Mucosa of descending colon (tissue), 3 donors: Measurements from ENCODE around the gene ZSCAN20. TPM values are rescaled to one million over a fixed set of nuclear protein-coding genes. Genes with fewer than 3 reads are reported as not detected.

Experiments
- ATAC-seq: fragments of 200-7000 bp; cut with Tn5 transposase; one replicate; pipeline ENCODE4 v1.9.1; 2020; ENCODE audit warnings: mild to moderate bottlenecking, moderate library complexity
- DNase-seq, 3 donors: peaks; one replicate each; pipeline ENCODE4 v3.0.0-alpha.2; 2020
- H3K36me3 ChIP-seq: fragments of 200-600 bp; one replicate; pipeline ENCODE4 v1.8.0; 2021; ENCODE audit warnings: low read depth, mild to moderate bottlenecking
- H3K4me1 ChIP-seq: fragments of 200-600 bp; one replicate; pipeline ENCODE4 v1.8.0; 2021; ENCODE audit warnings: low read depth, mild to moderate bottlenecking
- H3K4me3 ChIP-seq: fragments of 200-600 bp; one replicate; pipeline ENCODE4 v1.8.0; 2021; ENCODE audit warnings: mild to moderate bottlenecking
- H3K9me3 ChIP-seq: fragments of 200-600 bp; one replicate; pipeline ENCODE4 v1.8.0; 2021; ENCODE audit warnings: mild to moderate bottlenecking
- intact Hi-C, 2 donors: fragments of 100-400 bp; cut with DNase I in 1 of 2; cut with micrococcal nuclease in 1 of 2; formaldehyde crosslinking; loops; one replicate each; pipeline versions ENCODE4 v1.11.0 to v1.11.1; 2022; cut with DNase I, micrococcal nuclease
- total RNA-seq, 3 donors: library from RNA; stranded (reverse); fragmentation: NEBNext Ultra II Directional in 2 of 3; extraction: Animal tissue kit (Norgen Biotek cat#: 25700) in 2 of 3; gene quantifications; one replicate each; pipeline versions ENCODE4 v1.2.1 to v1.2.4, GENCODE V29; 2021 to 2023
- TF ChIP-seq, protein P1 (sequence below): fragments of 200-600 bp; IDR thresholded peaks from one replicate; pipeline ENCODE4 v1.8.0; 2022; ENCODE audit warnings: antibody characterized with exemption, mild to moderate bottlenecking
- donor health status: DM: no; HTN: no; CAD: no; lungs with moderate emphysema.
- donor health status: DM: no; HTN: no; CAD: no.
- donor health status: DM: no; HTN: yes; CAD: no.

ZSCAN20 gene
- total RNA-seq, 3 donors from 2014 or later: 4.3 to 8.8 (median 5.7) TPM

- no peak overlapping the region for H3K4me3 ChIP-seq
- H3K4me1 ChIP-seq: no peaks in the 10 kb centered on the region
- intact Hi-C loops: loop anchor here in 1 of 2 donors (10.0 kb wide), 1 partner anchor 91 kb away; no protein-coding TSS in a partner anchor
- no peaks in the 10 kb centered on the region for H3K36me3 ChIP-seq
- ATAC-seq (no peak), DNase-seq (peak in 1 of 3 donors; percentile 46)
- H3K9me3 ChIP-seq: no peaks in the 10 kb centered on the region
- TF ChIP-seq, protein P1, sequence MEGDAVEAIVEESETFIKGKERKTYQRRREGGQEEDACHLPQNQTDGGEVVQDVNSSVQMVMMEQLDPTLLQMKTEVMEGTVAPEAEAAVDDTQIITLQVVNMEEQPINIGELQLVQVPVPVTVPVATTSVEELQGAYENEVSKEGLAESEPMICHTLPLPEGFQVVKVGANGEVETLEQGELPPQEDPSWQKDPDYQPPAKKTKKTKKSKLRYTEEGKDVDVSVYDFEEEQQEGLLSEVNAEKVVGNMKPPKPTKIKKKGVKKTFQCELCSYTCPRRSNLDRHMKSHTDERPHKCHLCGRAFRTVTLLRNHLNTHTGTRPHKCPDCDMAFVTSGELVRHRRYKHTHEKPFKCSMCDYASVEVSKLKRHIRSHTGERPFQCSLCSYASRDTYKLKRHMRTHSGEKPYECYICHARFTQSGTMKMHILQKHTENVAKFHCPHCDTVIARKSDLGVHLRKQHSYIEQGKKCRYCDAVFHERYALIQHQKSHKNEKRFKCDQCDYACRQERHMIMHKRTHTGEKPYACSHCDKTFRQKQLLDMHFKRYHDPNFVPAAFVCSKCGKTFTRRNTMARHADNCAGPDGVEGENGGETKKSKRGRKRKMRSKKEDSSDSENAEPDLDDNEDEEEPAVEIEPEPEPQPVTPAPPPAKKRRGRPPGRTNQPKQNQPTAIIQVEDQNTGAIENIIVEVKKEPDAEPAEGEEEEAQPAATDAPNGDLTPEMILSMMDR: no peak
Measured at GRCh38 chr1:33466159-33466558, 6.3 kb upstream of the ZSCAN20 start.

DNA sequence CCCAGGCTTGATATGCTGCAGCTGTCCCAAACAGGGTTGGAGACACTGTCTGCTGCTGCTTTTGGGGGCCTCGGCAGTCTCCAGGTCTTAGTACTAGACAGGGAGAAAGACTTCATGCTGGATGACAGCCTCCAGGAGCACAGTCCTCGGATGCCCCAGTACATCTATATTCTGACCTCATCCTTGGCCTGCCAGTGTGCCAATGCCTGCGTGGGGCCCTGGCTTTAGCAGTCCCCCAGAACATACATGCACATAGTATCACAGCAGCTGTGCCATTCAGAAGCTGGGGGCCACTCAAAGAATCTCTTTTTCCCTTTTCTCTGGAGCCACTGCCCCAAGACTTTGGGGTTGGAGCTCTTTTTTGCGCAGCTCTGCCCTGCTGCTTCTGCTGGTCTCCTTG lies 4.4 kb upstream of the ZSCAN20 start:
- intact Hi-C loops: loop anchor here in 1 of 2 donors (10.0 kb wide), 1 partner anchor 93 kb away; no protein-coding TSS in a partner anchor
- Histone ChIP-seq H3K9me3 (no peaks in the 10 kb centered on the region), H3K36me3 (no peaks in the 10 kb centered on the region), H3K4me1 (no peaks in the 10 kb centered on the region), H3K4me3 (no peak overlapping the region)
- TF ChIP-seq, protein P1: no peak
- no peak for DNase-seq
- ATAC-seq: no peak

- H3K4me1 ChIP-seq: no peaks in the 10 kb centered on the region
- H3K4me3 ChIP-seq: no peak overlapping the region
- no peaks in the 10 kb centered on the region for H3K36me3 ChIP-seq
- no peaks in the 10 kb centered on the region for H3K9me3 ChIP-seq
- intact Hi-C loops: loop anchor here in 1 of 2 donors (10.0 kb wide), 1 partner anchor 94 kb away; no protein-coding TSS in a partner anchor
- TF ChIP-seq, protein P1: no peak
- DNase-seq (no peak), ATAC-seq (no peak)
Measured at GRCh38 chr1:33468531-33468930, 3.9 kb upstream of the ZSCAN20 start.

DNA sequence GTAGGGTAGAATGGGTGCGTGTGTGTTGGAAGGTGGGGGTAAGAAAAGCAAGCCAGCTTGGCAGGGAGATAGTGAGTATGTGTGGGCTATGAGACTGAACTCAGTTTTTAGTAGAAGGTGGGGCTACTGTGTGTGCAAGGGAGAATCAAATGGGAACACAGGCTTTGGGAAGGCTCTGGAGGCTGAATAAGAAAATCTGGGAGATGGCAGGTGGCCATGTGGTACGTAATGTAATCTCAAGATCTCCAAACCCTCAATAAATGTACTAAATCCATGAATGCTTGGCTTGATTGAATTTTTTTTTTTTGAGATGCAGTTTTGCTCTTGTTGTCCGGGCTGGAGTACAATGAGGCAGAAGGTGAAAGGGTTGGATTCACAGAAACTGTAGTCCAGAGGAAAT lies 3.5 kb upstream of the ZSCAN20 start:
- Histone ChIP-seq H3K4me3 (no peak overlapping the region), H3K9me3 (no peaks in the 10 kb centered on the region), H3K4me1 (no peaks in the 10 kb centered on the region), H3K36me3 (no peaks in the 10 kb centered on the region)
- TF ChIP-seq, protein P1: no peak
- DNase-seq: no peak
- intact Hi-C loops: loop anchor here in 1 of 2 donors (10.0 kb wide), 1 partner anchor 94 kb away; no protein-coding TSS in a partner anchor
- no peak for ATAC-seq

GRCh38 chr1:33469691-33470090 lies 2.8 kb upstream of the ZSCAN20 start:
- ATAC-seq (no peak), DNase-seq (no peak)
- H3K36me3 ChIP-seq: no peaks in the 10 kb centered on the region
- H3K4me3 ChIP-seq: no peak overlapping the region
- TF ChIP-seq, protein P1: no peak
- intact Hi-C loops: loop anchor here in 1 of 2 donors (5.0 to 10.0 kb wide), 2 partner anchors 95 to 172 kb away; no protein-coding TSS in a partner anchor
- no peaks in the 10 kb centered on the region for H3K9me3 ChIP-seq
- H3K4me1 ChIP-seq: no peaks in the 10 kb centered on the region
